Esophagus (tissue), 2 donors: ENCODE measurements around the gene ATP1A2. TPM values are rescaled to one million over a fixed set of nuclear protein-coding genes. Genes with fewer than 3 reads are reported as not detected.

ENCODE experiments used
- polyA plus RNA-seq, 2 donors: library from polyadenylated mRNA; stranded (reverse); fragments of 200-250 nt; gene quantifications; one replicate each; pipeline ENCODE4 v1.2.3, GENCODE V29; 2013
- donor health status: healthy with polysubstance abuse.
- donor health status: Bipolar disorder and iron deficiency.

Gene ATP1A2
- polyA plus RNA-seq, 2 donors: 3.4 to 4.3 TPM

Other genes starting within 250 kb of the ATP1A2 start
- under 1 TPM; 0.44 to 0.61 TPM for gene CFAP45, start 215.6 kb upstream of the ATP1A2 start, polyA plus RNA-seq
- 100 to 1,000 TPM; 309 to 366 TPM for gene TAGLN2, start 190.3 kb upstream of the ATP1A2 start, polyA plus RNA-seq
- 10 to 100 TPM in 1 of 2 donors, 1 to 10 TPM in 1; 7.4 to 16.1 TPM for gene IGSF9, start 170.1 kb upstream of the ATP1A2 start, polyA plus RNA-seq
- under 1 TPM; 0.05 to 0.14 TPM for gene SLAMF9, start 161.5 kb upstream of the ATP1A2 start, polyA plus RNA-seq
- 1 to 10 TPM; 2.1 TPM for gene PIGM, start 83.8 kb upstream of the ATP1A2 start, polyA plus RNA-seq
- gene KCNJ10, start 45.6 kb upstream of the ATP1A2 start, polyA plus RNA-seq: not detected
- gene KCNJ9, start 34.2 kb upstream of the ATP1A2 start, polyA plus RNA-seq: not detected
- 10 to 100 TPM; 12.6 to 16.1 TPM for gene IGSF8, start 17.1 kb upstream of the ATP1A2 start, polyA plus RNA-seq
- under 1 TPM in 1 of 2 donors, not detected in 1; 0.06 TPM for gene ATP1A4, start 35.8 kb downstream of the ATP1A2 start, polyA plus RNA-seq
- gene CASQ1, start 74.8 kb downstream of the ATP1A2 start, polyA plus RNA-seq: under 1 TPM; 0.14 to 0.35 TPM
- gene PEA15, start 89.6 kb downstream of the ATP1A2 start, polyA plus RNA-seq: 100 to 1,000 TPM; 152 to 159 TPM
- 10 to 100 TPM; 47.8 to 55.0 TPM for gene DCAF8, start 146.8 kb downstream of the ATP1A2 start, polyA plus RNA-seq
- gene PEX19, start 169.4 kb downstream of the ATP1A2 start, polyA plus RNA-seq: 10 to 100 TPM in 1 of 2 donors, 1 to 10 TPM in 1; 8.1 to 20.1 TPM
- gene COPA, start 227.5 kb downstream of the ATP1A2 start, polyA plus RNA-seq: 10 to 100 TPM; 45.1 to 51.1 TPM
- 10 to 100 TPM; 34.2 to 34.9 TPM for gene NCSTN, start 227.6 kb downstream of the ATP1A2 start, polyA plus RNA-seq